ENCODE results near the gene SOX6. TPM values are rescaled to one million over a fixed set of nuclear protein-coding genes. Genes with fewer than 3 reads are reported as not detected.
A peak's percentile ranks its signal among the peaks of the same experiment; 100 is the strongest.

SOX6 gene
- total and polyA plus RNA-seq, 2 donors (not counting 3 experiments of a cell fraction or from before 2014, with no cell fraction given): 0.14 to 3.7 TPM

GRCh38 chr11:15967966-15968365 lies 388.4 kb downstream of the SOX6 start:
- Histone ChIP-seq H3K36me3 (ENCODE audit: control insufficient read depth in 2 of 2, extremely low read depth in 1 of 2, insufficient read depth in 2 of 2, low read length in 2 of 2) (no peaks in the 10 kb centered on the region), H2AFZ (ENCODE audit: low read depth, low read length) (peak overlapping the region; percentile 95), H4K20me1 (replicated peaks; ENCODE audit: control insufficient read depth, extremely low read depth, insufficient read depth, low read length) (no peaks in the 10 kb centered on the region), H3K4me2 (ENCODE audit: insufficient read depth, low read length) (peak overlapping the region; percentile 38), H3K9me1 (replicated peaks; ENCODE audit: control insufficient read depth, extremely low read depth, insufficient read depth, low read length) (no peaks in the 10 kb centered on the region), H3K9ac (replicated peaks; ENCODE audit: extremely low read depth, insufficient read depth, low read length) (peak overlapping the region; percentile 86), H3K9me3 (replicated peaks; ENCODE audit: control insufficient read depth, insufficient read depth, low read length) (no peaks in the 10 kb centered on the region), H3K4me1 (ENCODE audit: control insufficient read depth, extremely low read depth, insufficient read depth, low read length) (peaks cover 24% of the 10 kb centered on the region), H3K27me3 (ENCODE audit: control insufficient read depth in 2 of 2, insufficient read depth in 2 of 2, low read length in 2 of 2) (no peaks in the 10 kb centered on the region), H3K79me2 (ENCODE audit: control insufficient read depth, insufficient read depth, low read length) (no peaks in the 10 kb centered on the region), H3K4me3 (replicated peaks in 1 of 3; ENCODE audit: insufficient read depth in 1 of 3, low read depth in 1 of 3, low read length in 3 of 3) (no peak overlapping the region), H3K27ac (ENCODE audit: insufficient read depth, low read depth, low read length) (peak overlapping the region; percentile 93)
- no TSS peak for BruUV-seq (replicated peaks)
- ChIA-PET CTCF (interaction anchor here (0.7 to 1.1 kb wide), 3 partner anchors 14 to 646 kb away, joined by 3 to 5 read pairs (median 4); no protein-coding TSS in a partner anchor), POLR2A (no interaction called here)
- dilution Hi-C loops (cut with MboI; ENCODE audit: extremely low pct_ligation_motif_present, low sequenced_read_pairs) (no loop called here), intact Hi-C loops (cut with micrococcal nuclease) (loop anchor here (1.0 kb wide), 1 partner anchor 34 kb away; no protein-coding TSS in a partner anchor)
- DNase-seq (ENCODE audit: low read depth, low spot score) (peak; percentile 77), FAIRE-seq (peak; percentile 65)
- TF ChIP-seq CTCF (IDR thresholded peaks at IDR 0.05; ENCODE audit: extremely low read depth in 1 of 2, insufficient read depth in 1 of 2, low read depth in 1 of 2, low read length in 2 of 2) (no peak), GATA2 (IDR thresholded peaks at IDR 0.05; ENCODE audit: insufficient read depth, insufficient read length, low read depth, low read length) (no peak), EZH2 (IDR thresholded peaks at IDR 0.05; ENCODE audit: borderline replicate concordance, low read depth, low read length, severe bottlenecking) (no peak), MYC (IDR thresholded peaks at IDR 0.05; ENCODE audit: low read depth, low read length) (no peak), JUN (IDR thresholded peaks at IDR 0.05; ENCODE audit: borderline replicate concordance, insufficient read depth, insufficient read length, low read depth) (peak; percentile 93), FOS (IDR thresholded peaks at IDR 0.05; ENCODE audit: borderline replicate concordance, insufficient read depth, low read length) (no peak)
